Ovary (tissue), 9 donors: ENCODE measurements around the gene TOMM34. TPM values are rescaled to one million over a fixed set of nuclear protein-coding genes. Genes with fewer than 3 reads are reported as not detected.
A peak's percentile ranks its signal among the peaks of the same experiment; 100 is the strongest.

ENCODE experiments used
- DNase-seq, 5 donors: peaks; one replicate each; pipeline ENCODE4 v3.0.0-alpha.2; 2019 to 2020
- H3K27ac ChIP-seq, 2 donors: fragments of 200-600 bp; one replicate each; pipeline versions ENCODE4 v1.5.1 to v1.8.0; 2019 to 2022
- H3K27me3 ChIP-seq: fragments of 200-600 bp; one replicate; pipeline ENCODE4 v1.8.0; 2022
- H3K36me3 ChIP-seq: fragments of 200-600 bp; sonication (generic); one replicate; pipeline ENCODE4 v1.5.1; 2019
- H3K4me1 ChIP-seq: one replicate; pipeline ENCODE4 v1.8.1; 2013; ENCODE audit warnings: mild to moderate bottlenecking, moderate library complexity; ENCODE audit not compliant: insufficient read depth
- H3K4me3 ChIP-seq: fragments of 200-600 bp; sonication (generic); one replicate; pipeline ENCODE4 v1.5.1; 2017
- H3K9me3 ChIP-seq, 2 donors: fragments of 200-600 bp in 1 of 2; sonication (generic) in 1 of 2; one replicate each; pipeline versions ENCODE4 v1.5.1 to v1.8.1; 2013 to 2019; ENCODE audit warnings: mild to moderate bottlenecking in 1 of 2, moderate library complexity in 1 of 2
- CTCF ChIP-seq, 3 donors: fragments of 450-650 bp in 2 of 3; fragments of 200-600 bp in 1 of 3; IDR thresholded peaks; one replicate each; pipeline versions ENCODE4 v1.5.1 to v1.8.0; 2016 to 2022; ENCODE audit warnings: antibody characterized with exemption in 3 of 3, mild to moderate bottlenecking in 1 of 3
- EP300 ChIP-seq: sonication (generic); formaldehyde crosslinking; IDR thresholded peaks from one replicate; pipeline ENCODE4 v1.6.1; 2017; ENCODE audit warnings: antibody characterized with exemption
- POLR2A ChIP-seq: fragments of 450-650 bp; IDR thresholded peaks from one replicate; pipeline ENCODE4 v1.6.1; 2017; ENCODE audit warnings: antibody characterized with exemption, mild to moderate bottlenecking, moderate library complexity
- WGBS, 3 donors: extraction: QIAGEN DNeasy Blood & Tissue Kit in 1 of 3; methylation state at CpG; one replicate each; pipeline versions ENCODE4 v1.1.5 to v1.1.7; 2013 to 2017; 5-methylcytosine and 5-hydroxymethylcytosine counted together
- intact Hi-C, 4 donors: fragments of 100-400 bp; cut with DNase I; formaldehyde crosslinking; loops; one replicate each; pipeline versions ENCODE4 v1.11.0 to v1.15.1; 2022 to 2023
- polyA plus RNA-seq, 2 donors: library from polyadenylated mRNA; stranded (reverse); fragments of 200-250 nt in 1 of 2; fragments of 350-450 nt in 1 of 2; fragmentation: Illumina TruSeq in 1 of 2; extraction: RNeasy Lipid Tissue Mini Kit (QIAGEN cat#74804) in 1 of 2; gene quantifications; one replicate each; pipeline ENCODE4 v1.2.3, GENCODE V29; 2013 to 2014
- total RNA-seq, 7 donors: library from RNA; depleted of rRNA in 2 of 7; stranded (reverse); fragments of >200 nt in 2 of 7; fragmentation: NEBNext Ultra II Directional in 3 of 7; extraction: Animal tissue kit (Norgen Biotek cat#: 25700) in 3 of 7; gene quantifications; one replicate each; pipeline versions ENCODE4 v1.1.0 to v1.2.4, GENCODE V29; 2016 to 2023
- donor health status: DM: no; HTN: no; CAD: no; lungs with moderate emphysema.
- donor health status: DM: no; HTN: no; CAD: no.
- donor health status: Bipolar disorder and iron deficiency.
- donor health status: DM: yes; HTN: yes; CAD: no.
- donor health status: DM: no; HTN: no; CAD: no.
- donor health status: DM: yes; HTN: yes; CAD: no.

Gene TOMM34
- total and polyA plus RNA-seq, 9 donors: 12.3 to 60.7 (median 26.2) TPM

GRCh38 chr20:44993343-44993742 is 33.1 kb upstream of the TOMM34 start:
- no peak for TF ChIP-seq CTCF (IDR thresholded peaks at IDR 0.05)
- TF ChIP-seq EP300: no peak
- TF ChIP-seq POLR2A: no peak
- 86 to 97% (median 96%) methylated on average over 3 of the region's 3 CpGs for WGBS, 3 donors
- Histone ChIP-seq H3K36me3 (no peaks in the 10 kb centered on the region), H3K4me3 (no peak overlapping the region), H3K27ac (no peak overlapping the region), H3K9me3 (no peaks in the 10 kb centered on the region), H3K4me1 (peaks cover 4% of the 10 kb centered on the region), H3K27me3 (no peaks in the 10 kb centered on the region)
- no peak for DNase-seq
- intact Hi-C loops: no loop called here

DNA sequence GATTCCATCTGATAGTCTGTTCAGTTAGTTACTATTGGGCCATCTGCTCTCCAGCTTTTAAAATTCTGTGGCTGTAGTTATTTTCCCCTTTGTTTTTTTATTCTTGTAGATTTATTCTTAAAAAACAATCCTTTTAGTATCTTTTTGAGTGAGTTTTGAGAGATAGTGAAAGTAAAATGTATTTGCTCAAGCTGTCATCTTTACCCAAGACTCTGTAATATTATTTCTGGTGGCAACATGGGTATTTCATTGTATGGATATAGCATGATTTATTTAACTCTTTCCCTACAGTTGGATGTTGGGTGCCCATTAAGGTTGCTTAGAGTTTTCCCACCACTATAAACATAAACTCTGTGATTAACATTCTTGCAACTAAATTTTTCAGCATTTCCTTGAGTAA is 30.8 kb upstream of the TOMM34 start:
- intact Hi-C loops: no loop called here
- TF ChIP-seq POLR2A: no peak
- no peak for TF ChIP-seq EP300
- no peak for TF ChIP-seq CTCF (IDR thresholded peaks at IDR 0.05)
- DNase-seq: no peak
- H3K4me1 ChIP-seq: peaks cover 4% of the 10 kb centered on the region
- no peaks in the 10 kb centered on the region for H3K36me3 ChIP-seq
- H3K4me3 ChIP-seq: no peak overlapping the region
- no peaks in the 10 kb centered on the region for H3K9me3 ChIP-seq
- H3K27ac ChIP-seq: peak overlapping the region in 1 of 2 donors; percentile 46
- no peaks in the 10 kb centered on the region for H3K27me3 ChIP-seq

DNA sequence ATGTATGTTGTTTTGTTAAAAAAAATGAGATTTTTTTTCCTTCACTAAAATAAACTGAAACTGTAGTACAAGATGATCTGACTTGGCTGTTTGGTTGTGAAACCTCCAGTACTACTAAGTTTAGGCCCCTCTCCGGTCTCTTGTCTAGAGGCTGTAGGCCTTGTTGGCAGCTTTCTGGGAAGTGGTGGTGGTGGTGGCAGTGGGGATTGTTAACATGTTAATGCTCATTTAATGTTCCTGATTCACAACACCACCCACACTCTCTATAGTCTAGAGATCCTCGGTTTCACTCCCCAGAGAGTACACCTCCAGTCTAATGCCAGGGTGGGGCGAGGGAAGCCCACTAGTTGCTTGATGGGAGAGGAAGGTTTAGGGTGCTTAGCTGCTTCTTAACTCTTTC is 30.2 kb upstream of the TOMM34 start:
- 34 to 52% (median 46%) methylated on average over 3 of the region's 3 CpGs for whole genome bisulfite sequencing, 3 donors
- DNase-seq: no peak
- intact Hi-C loops: no loop called here
- no peaks in the 10 kb centered on the region for H3K36me3 ChIP-seq
- peak overlapping the region in 1 of 2 donors; percentile 46 for H3K27ac ChIP-seq
- H3K4me3 ChIP-seq: no peak overlapping the region
- TF ChIP-seq POLR2A (no peak), EP300 (no peak), CTCF (IDR thresholded peaks at IDR 0.05) (no peak)
- peaks cover 4% of the 10 kb centered on the region for H3K4me1 ChIP-seq
- no peaks in the 10 kb centered on the region for H3K27me3 ChIP-seq
- H3K9me3 ChIP-seq: no peaks in the 10 kb centered on the region

GRCh38 chr20:44988631-44989171 is 28.5 kb upstream of the TOMM34 start:
- TF ChIP-seq POLR2A (no peak), CTCF (IDR thresholded peaks at IDR 0.05) (no peak), EP300 (no peak)
- no peaks in the 10 kb centered on the region for H3K27me3 ChIP-seq
- intact Hi-C loops: no loop called here
- DNase-seq: no peak
- H3K9me3 ChIP-seq: no peaks in the 10 kb centered on the region
- H3K27ac ChIP-seq: no peak overlapping the region
- H3K4me3 ChIP-seq: no peak overlapping the region
- peaks cover 4% of the 10 kb centered on the region for H3K4me1 ChIP-seq
- H3K36me3 ChIP-seq: peaks cover 4% of the 10 kb centered on the region
- WGBS, 3 donors: 95 to 96% (median 95%) methylated on average over 1 of the region's 1 CpG
